ENCODE data around the gene PCDHGB1.
"Not testable (repeated sequence)": the region's sequence is repeated elsewhere in the genome, so short reads cannot be mapped to it uniquely, and the experiment has no call there.

PCDHGB1 gene

GRCh38 chr5:141351591-141351990, 1.7 kb downstream of the PCDHGB1 start:
- no peak for DNase-seq

GRCh38 chr5:141354900-141355469, 5.1 kb downstream of the PCDHGB1 start, which contains the start of gene PCDHGA4:
PCDHGA4 (plus strand) TSS chr5:141355021; CDS start chr5:141355108, 87 bp downstream.
- no peak for DNase-seq

- DNase-seq = no peak
These were observed 5.7 kb downstream of the PCDHGB1 start for GRCh38 chr5:141355641-141356040.

GRCh38 chr5:141356133-141356532, 6.2 kb downstream of the PCDHGB1 start:
- DNase-seq = no peak

- no peak for DNase-seq
These were observed 7.1 kb downstream of the PCDHGB1 start for GRCh38 chr5:141356950-141357349.

- peak; percentile 29 for DNase-seq
These were observed 10.0 kb downstream of the PCDHGB1 start, which contains the start of gene PCDHGB2 for GRCh38 chr5:141359790-141360426. PCDHGB2 (plus strand) TSS chr5:141359994; CDS start chr5:141360136, 142 bp downstream.

GRCh38 chr5:141360685-141361084, 10.8 kb downstream of the PCDHGB1 start:
- DNase-seq = no peak

- no peak for DNase-seq
These were observed 12.8 kb downstream of the PCDHGB1 start for GRCh38 chr5:141362719-141363118.

- no peak for DNase-seq
These were observed 14.2 kb downstream of the PCDHGB1 start, which contains the start of gene PCDHGA5 for GRCh38 chr5:141363952-141364660. PCDHGA5 (plus strand) TSS chr5:141364162; CDS start chr5:141364331, 169 bp downstream.

GRCh38 chr5:141366016-141366896, 16.4 kb downstream of the PCDHGB1 start:
- DNase-seq = no peak

GRCh38 chr5:141369994-141370848, 20.3 kb downstream of the PCDHGB1 start, which contains the start of gene PCDHGB3:
PCDHGB3 (plus strand) TSS chr5:141370242; CDS start chr5:141370395, 153 bp downstream.
- no peak for DNase-seq

- DNase-seq = no peak
These were observed 21.9 kb downstream of the PCDHGB1 start for GRCh38 chr5:141371572-141372475.

- no peak for DNase-seq
These were observed 23.9 kb downstream of the PCDHGB1 start, which contains the start of gene PCDHGA6 for GRCh38 chr5:141373673-141374317. PCDHGA6 (plus strand) TSS chr5:141373891; CDS start chr5:141374084, 193 bp downstream.

GRCh38 chr5:141374627-141375026, 24.7 kb downstream of the PCDHGB1 start:
- DNase-seq = no peak

GRCh38 chr5:141375444-141376155, 25.7 kb downstream of the PCDHGB1 start:
- DNase-seq = not testable (repeated sequence)

GRCh38 chr5:141382469-141383294, 32.8 kb downstream of the PCDHGB1 start, which contains the start of gene PCDHGA7:
PCDHGA7 (plus strand) TSS chr5:141382742; CDS start chr5:141382900, 158 bp downstream.
- no peak for DNase-seq

GRCh38 chr5:141383345-141383744, 33.4 kb downstream of the PCDHGB1 start:
- DNase-seq = no peak
